Lung (tissue), 12 donors: Measurements from ENCODE around the gene C3AR1. TPM values are rescaled to one million over a fixed set of nuclear protein-coding genes. Genes with fewer than 3 reads are reported as not detected.

ENCODE experiments used
- ATAC-seq: fragments of 200-7000 bp; cut with Tn5 transposase; one replicate; pipeline ENCODE4 v1.9.1; 2020; ENCODE audit warnings: moderate number of reproducible peaks; ENCODE audit not compliant: insufficient read depth, low FRiP score
- DNase-seq, 3 donors: peaks; one replicate each; pipeline ENCODE4 v3.0.0-alpha.2; 2013 to 2017
- H3K27ac ChIP-seq, 2 donors: one replicate each; pipeline ENCODE4 v1.5.1; 2013; ENCODE audit warnings: mild to moderate bottlenecking in 2 of 2, moderate library complexity in 2 of 2, control low read depth in 1 of 2, inconsistent platforms in 1 of 2, low read depth in 1 of 2, low read length in 1 of 2
- H3K27me3 ChIP-seq, 3 donors: one replicate each; pipeline ENCODE4 v1.5.1; 2013; ENCODE audit warnings: low read length in 2 of 3; ENCODE audit not compliant: control insufficient read depth in 3 of 3, insufficient read depth in 3 of 3
- H3K36me3 ChIP-seq, 4 donors: one replicate each; pipeline ENCODE4 v1.5.1; 2013; ENCODE audit warnings: low read length in 4 of 4, mild to moderate bottlenecking in 1 of 4, moderate library complexity in 1 of 4; ENCODE audit not compliant: control insufficient read depth in 4 of 4, insufficient read depth in 4 of 4
- H3K4me1 ChIP-seq, 5 donors: one replicate each; pipeline ENCODE4 v1.5.1; 2013; ENCODE audit warnings: low read length in 5 of 5, mild to moderate bottlenecking in 2 of 5, moderate library complexity in 1 of 5; ENCODE audit not compliant: control insufficient read depth in 5 of 5, insufficient read depth in 5 of 5
- H3K4me3 ChIP-seq: one replicate; pipeline ENCODE4 v1.5.1; 2013; ENCODE audit warnings: mild to moderate bottlenecking, control low read depth, moderate library complexity
- H3K9ac ChIP-seq, 2 donors: one replicate each; pipeline ENCODE4 v1.5.1; 2013; ENCODE audit warnings: low read length in 2 of 2, control low read depth in 1 of 2; ENCODE audit not compliant: insufficient read depth in 1 of 2
- H3K9me3 ChIP-seq, 4 donors: one replicate each; pipeline ENCODE4 v1.5.1; 2013; ENCODE audit warnings: low read length in 3 of 4, mild to moderate bottlenecking in 1 of 4, moderate library complexity in 1 of 4; ENCODE audit not compliant: control insufficient read depth in 4 of 4, insufficient read depth in 3 of 4
- WGBS, 2 donors: extraction: QIAGEN DNeasy Blood & Tissue Kit; methylation state at CpG; one replicate each; pipeline ENCODE4 v1.1.7; 2013; 5-methylcytosine and 5-hydroxymethylcytosine counted together
- polyA plus RNA-seq, 2 donors: library from polyadenylated mRNA; stranded (reverse); fragments of 200-250 nt; gene quantifications; one replicate each; pipeline ENCODE4 v1.2.1, GENCODE V29; 2013
- total RNA-seq, 2 donors: library from RNA; depleted of rRNA in 1 of 2; stranded (reverse); fragments of >200 nt in 1 of 2; gene quantifications; one replicate each; pipeline ENCODE4 v1.2.1, GENCODE V29; 2014 to 2021
- TF ChIP-seq, protein P1 (sequence below): IDR thresholded peaks from 2 replicates; pipeline ENCODE4 v1.5.1; 2012; ENCODE audit warnings: mild to moderate bottlenecking; ENCODE audit errors: control extremely low read depth, extremely low read depth
- donor health status: control.
- donor health status: control.
- donor health status: Bipolar disorder and iron deficiency.
- donor health status: healthy.
- donor health status: DM: yes; HTN: yes; CAD: no.

C3AR1 gene
- total and polyA plus RNA-seq, 4 donors, result 6.9 to 209 (median 26.3) TPM

DNA sequence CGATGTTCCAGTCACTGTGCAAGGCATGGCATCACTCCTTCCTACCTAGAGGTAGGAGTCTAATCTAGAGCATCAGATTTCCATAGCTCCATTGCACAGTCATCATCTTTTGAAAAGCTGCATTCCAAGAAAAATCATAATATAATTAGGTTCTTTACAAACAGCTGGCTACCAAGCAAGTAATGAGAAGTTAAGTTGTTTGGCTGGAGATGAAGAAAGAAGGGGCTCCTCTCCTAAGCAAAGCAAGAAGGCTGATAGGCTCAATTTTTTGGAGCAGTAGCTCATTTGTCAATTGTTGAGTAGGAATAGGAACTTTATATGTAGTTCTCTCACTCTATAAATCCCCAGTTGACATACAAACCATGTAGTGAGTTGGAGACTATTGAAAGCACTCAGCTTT, 25.4 kb downstream of the C3AR1 start:
- no peak overlapping the region for H3K27ac ChIP-seq
- TF ChIP-seq, protein P1, sequence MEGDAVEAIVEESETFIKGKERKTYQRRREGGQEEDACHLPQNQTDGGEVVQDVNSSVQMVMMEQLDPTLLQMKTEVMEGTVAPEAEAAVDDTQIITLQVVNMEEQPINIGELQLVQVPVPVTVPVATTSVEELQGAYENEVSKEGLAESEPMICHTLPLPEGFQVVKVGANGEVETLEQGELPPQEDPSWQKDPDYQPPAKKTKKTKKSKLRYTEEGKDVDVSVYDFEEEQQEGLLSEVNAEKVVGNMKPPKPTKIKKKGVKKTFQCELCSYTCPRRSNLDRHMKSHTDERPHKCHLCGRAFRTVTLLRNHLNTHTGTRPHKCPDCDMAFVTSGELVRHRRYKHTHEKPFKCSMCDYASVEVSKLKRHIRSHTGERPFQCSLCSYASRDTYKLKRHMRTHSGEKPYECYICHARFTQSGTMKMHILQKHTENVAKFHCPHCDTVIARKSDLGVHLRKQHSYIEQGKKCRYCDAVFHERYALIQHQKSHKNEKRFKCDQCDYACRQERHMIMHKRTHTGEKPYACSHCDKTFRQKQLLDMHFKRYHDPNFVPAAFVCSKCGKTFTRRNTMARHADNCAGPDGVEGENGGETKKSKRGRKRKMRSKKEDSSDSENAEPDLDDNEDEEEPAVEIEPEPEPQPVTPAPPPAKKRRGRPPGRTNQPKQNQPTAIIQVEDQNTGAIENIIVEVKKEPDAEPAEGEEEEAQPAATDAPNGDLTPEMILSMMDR, result no peak
- peak in 2 of 3 donors; percentile 59 to 85 for DNase-seq
- H3K36me3 ChIP-seq, result peaks cover 24 to 42% (median 34%) of the 10 kb centered on the region in 4 donors
- H3K9ac ChIP-seq, result no peak overlapping the region
- H3K4me3 ChIP-seq, result no peak overlapping the region
- 83 to 86% methylated on average over 1 of the region's 1 CpG for WGBS, 2 donors
- ATAC-seq, result no peak
- H3K4me1 ChIP-seq, result peaks cover 12 to 29% (median 20%) of the 10 kb centered on the region in 5 donors
- no peaks in the 10 kb centered on the region for H3K9me3 ChIP-seq
- no peaks in the 10 kb centered on the region for H3K27me3 ChIP-seq

DNA sequence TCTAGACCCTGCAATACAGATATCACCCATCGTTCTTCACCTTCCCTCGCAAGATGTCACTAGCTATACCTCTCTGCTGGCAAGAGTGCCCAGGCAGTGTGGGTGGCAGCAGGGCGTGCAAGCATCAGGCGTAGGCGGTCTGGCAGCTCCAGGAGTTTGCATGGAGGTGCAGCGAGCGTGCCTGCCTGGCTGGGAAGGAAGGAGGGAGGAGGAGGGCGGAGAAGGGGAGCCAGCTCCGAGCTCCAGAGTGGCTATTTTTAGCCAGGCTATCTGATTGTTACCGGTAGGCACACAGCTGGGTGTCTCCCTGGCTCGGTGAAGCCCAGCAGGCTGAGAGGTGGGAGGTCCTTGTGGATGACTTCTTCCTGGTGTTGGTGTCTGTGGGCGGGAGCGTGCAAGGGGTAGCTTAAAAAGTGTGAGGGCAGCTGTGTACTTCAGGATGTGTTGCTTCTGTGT, 27.5 kb downstream of the C3AR1 start:
- Histone ChIP-seq H3K9ac (no peak overlapping the region), H3K36me3 (peaks cover 14 to 33% (median 27%) of the 10 kb centered on the region in 4 donors), H3K9me3 (no peaks in the 10 kb centered on the region), H3K4me1 (peaks cover 28 to 50% (median 31%) of the 10 kb centered on the region in 5 donors), H3K27me3 (no peaks in the 10 kb centered on the region), H3K4me3 (no peak overlapping the region), H3K27ac (peak overlapping the region; percentile 35 to 72)
- 19 to 32% methylated on average over 13 of the region's 13 CpGs for WGBS, 2 donors
- DNase-seq (peak; percentile 36 to 69 (median 46)), ATAC-seq (peak; percentile 50)
- TF ChIP-seq, protein P1, result no peak

DNA sequence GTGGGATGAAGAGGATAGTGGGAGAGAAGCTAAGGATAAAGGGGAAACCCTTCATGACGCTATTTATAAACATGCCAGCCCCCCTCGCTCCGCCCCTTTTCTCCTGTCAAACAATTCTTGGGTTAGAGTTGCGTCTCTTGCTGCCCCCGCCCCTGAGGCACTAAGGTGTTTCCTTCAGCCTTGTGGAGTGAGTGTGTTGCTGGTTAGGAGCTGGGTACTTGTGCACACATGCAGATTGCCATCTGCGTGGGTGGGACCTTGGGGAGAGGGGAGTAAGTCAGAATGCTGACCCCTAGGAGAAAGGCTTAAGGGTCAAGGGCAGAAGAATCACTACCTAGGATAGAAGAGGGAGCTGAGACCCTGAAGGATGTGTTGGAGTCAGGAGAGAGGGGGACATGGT, 28.2 kb downstream of the C3AR1 start:
- no peak for DNase-seq
- 70 to 80% methylated on average over 6 of the region's 6 CpGs for WGBS, 2 donors
- Histone ChIP-seq H3K27me3 (no peaks in the 10 kb centered on the region), H3K9me3 (no peaks in the 10 kb centered on the region), H3K9ac (peak overlapping the region in 1 of 2 donors; percentile 29), H3K4me3 (no peak overlapping the region), H3K27ac (peak overlapping the region; percentile 21 to 34), H3K4me1 (peaks cover 28 to 54% (median 31%) of the 10 kb centered on the region in 5 donors), H3K36me3 (peaks cover 11 to 28% (median 22%) of the 10 kb centered on the region in 4 donors)
- TF ChIP-seq, protein P1, result no peak
- ATAC-seq, result no peak
